Smooth muscle cell (in vitro differentiated cells): ENCODE data around the gene EPHB4. TPM values are rescaled to one million over a fixed set of nuclear protein-coding genes. Genes with fewer than 3 reads are reported as not detected.

ENCODE experiments used
- DNase-seq: peaks from one replicate; lab custom pipeline; 2025; ENCODE audit not compliant: unreplicated experiment; lab: John Stamatoyannopoulos, UW
- H2AFZ ChIP-seq: fragments of 200-600 bp; sonication (generic); 2 replicates; pipeline ENCODE4 v1.6.0; 2016; ENCODE audit warnings: antibody characterized with exemption, low read depth, mild to moderate bottlenecking
- H3F3A ChIP-seq: fragments of 200-600 bp; sonication (generic); 2 replicates; pipeline ENCODE4 v1.6.0; 2017; ENCODE audit warnings: antibody characterized with exemption, low read depth
- H3K27ac ChIP-seq: fragments of 200-600 bp; sonication (generic); 2 replicates; pipeline ENCODE4 v1.5.1; 2016; ENCODE audit warnings: low read depth, mild to moderate bottlenecking
- H3K27me3 ChIP-seq: fragments of 200-600 bp; sonication (generic); 2 replicates; pipeline ENCODE4 v1.6.1; 2016; ENCODE audit warnings: low read depth, mild to moderate bottlenecking
- H3K36me3 ChIP-seq: fragments of 200-600 bp; sonication (generic); 2 replicates; pipeline ENCODE4 v1.5.1; 2016; ENCODE audit warnings: low read depth
- H3K4me1 ChIP-seq: fragments of 200-600 bp; sonication (generic); 2 replicates; pipeline ENCODE4 v1.5.1; 2016; ENCODE audit warnings: low read depth
- H3K4me2 ChIP-seq: fragments of 200-600 bp; sonication (generic); 2 replicates; pipeline ENCODE4 v1.6.0; 2016; ENCODE audit warnings: mild to moderate bottlenecking
- H3K4me3 ChIP-seq: fragments of 200-600 bp; sonication (generic); 2 replicates; pipeline ENCODE4 v1.5.1; 2016; ENCODE audit warnings: mild to moderate bottlenecking
- H3K79me2 ChIP-seq: fragments of 200-600 bp; sonication (generic); 2 replicates; pipeline ENCODE4 v1.6.0; 2016; ENCODE audit warnings: low read depth, mild to moderate bottlenecking
- H3K9ac ChIP-seq: fragments of 200-600 bp; sonication (generic); 2 replicates; pipeline ENCODE4 v1.6.0; 2016; ENCODE audit warnings: low read depth
- H3K9me3 ChIP-seq: fragments of 200-600 bp; sonication (generic); replicated peaks from 2 replicates; pipeline ENCODE4 v1.5.1; 2016; ENCODE audit warnings: low read depth
- H4K20me1 ChIP-seq: fragments of 200-600 bp; sonication (generic); 2 replicates; pipeline ENCODE4 v1.6.0; 2016; ENCODE audit warnings: low read depth
- WGBS: methylation state at CpG from one replicate; pipeline ENCODE4 v1.1.7; 2016; ENCODE audit warnings: low lambda C conversion rate; 5-methylcytosine and 5-hydroxymethylcytosine counted together
- polyA plus RNA-seq: library from polyadenylated mRNA; unstranded; fragments of >200 nt; fragmentation: Nextera tagmentation; extraction: Ambion mirVana; gene quantifications from 2 replicates; pipeline ENCODE4 v1.2.1, GENCODE V29; 2016
- total RNA-seq: library from RNA; depleted of rRNA; stranded (reverse); fragments of >200 nt; gene quantifications from 2 replicates; pipeline ENCODE4 v1.2.3, GENCODE V29; 2014
- TF ChIP-seq, protein P1 (sequence below): fragments of 200-600 bp; sonication (generic); IDR thresholded peaks from 2 replicates; pipeline ENCODE4 v1.5.1; 2017; ENCODE audit warnings: borderline replicate concordance, mild to moderate bottlenecking, antibody characterized with exemption; ENCODE audit not compliant: insufficient read depth, poor library complexity, severe bottlenecking

Gene EPHB4
- total and polyA plus RNA-seq, 2 experiments from 2014 or later: 49.4 to 50.5 TPM

DNA sequence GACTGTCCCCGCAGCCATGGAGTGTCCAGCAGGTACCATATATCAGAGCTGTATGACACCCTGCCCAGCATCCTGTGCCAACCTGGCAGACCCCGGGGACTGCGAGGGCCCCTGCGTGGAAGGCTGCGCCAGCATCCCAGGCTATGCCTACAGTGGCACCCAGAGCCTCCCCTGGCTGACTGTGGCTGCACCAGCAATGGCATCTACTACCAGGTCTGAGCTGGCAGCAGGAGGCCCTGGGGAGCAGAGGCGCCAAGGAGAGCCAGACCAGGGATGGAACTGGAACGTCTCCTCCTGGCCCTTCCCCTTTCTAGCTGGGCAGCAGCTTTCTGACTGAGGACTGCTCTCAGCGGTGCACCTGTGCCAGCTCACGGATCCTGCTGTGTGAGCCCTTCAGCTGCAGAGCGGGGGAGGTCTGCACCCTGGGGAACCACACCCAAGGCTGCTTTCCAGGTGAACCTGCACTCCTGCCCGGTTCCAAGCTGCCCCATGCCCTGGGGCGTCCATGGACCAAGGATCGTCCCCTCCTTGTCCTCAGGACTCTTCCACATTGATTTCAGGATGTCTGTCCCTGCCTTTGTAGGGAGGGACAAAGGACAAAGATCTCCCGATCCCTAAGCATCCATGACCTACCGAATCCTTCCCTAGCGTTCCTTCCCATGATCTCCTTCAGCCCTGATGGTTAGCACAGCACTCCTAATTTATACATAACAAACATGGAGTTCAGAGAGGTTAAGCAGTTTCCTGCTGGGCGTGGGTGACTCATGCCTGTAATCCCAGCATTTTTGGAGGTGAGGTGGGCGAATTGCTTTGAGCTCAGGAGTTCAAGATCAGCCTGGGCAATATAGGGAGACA lies 33.3 kb downstream of the EPHB4 start:
- H3K4me1 ChIP-seq: no peaks in the 10 kb centered on the region
- H3K79me2 ChIP-seq: no peaks in the 10 kb centered on the region
- no peaks in the 10 kb centered on the region for H3K27me3 ChIP-seq
- no peaks in the 10 kb centered on the region for H3K9me3 ChIP-seq
- H3F3A ChIP-seq: no peaks in the 10 kb centered on the region
- WGBS: 66% methylated on average over 18 of the region's 18 CpGs
- H3K36me3 ChIP-seq: no peaks in the 10 kb centered on the region
- H3K9ac ChIP-seq: no peak overlapping the region
- H4K20me1 ChIP-seq: no peaks in the 10 kb centered on the region
- TF ChIP-seq, protein P1, sequence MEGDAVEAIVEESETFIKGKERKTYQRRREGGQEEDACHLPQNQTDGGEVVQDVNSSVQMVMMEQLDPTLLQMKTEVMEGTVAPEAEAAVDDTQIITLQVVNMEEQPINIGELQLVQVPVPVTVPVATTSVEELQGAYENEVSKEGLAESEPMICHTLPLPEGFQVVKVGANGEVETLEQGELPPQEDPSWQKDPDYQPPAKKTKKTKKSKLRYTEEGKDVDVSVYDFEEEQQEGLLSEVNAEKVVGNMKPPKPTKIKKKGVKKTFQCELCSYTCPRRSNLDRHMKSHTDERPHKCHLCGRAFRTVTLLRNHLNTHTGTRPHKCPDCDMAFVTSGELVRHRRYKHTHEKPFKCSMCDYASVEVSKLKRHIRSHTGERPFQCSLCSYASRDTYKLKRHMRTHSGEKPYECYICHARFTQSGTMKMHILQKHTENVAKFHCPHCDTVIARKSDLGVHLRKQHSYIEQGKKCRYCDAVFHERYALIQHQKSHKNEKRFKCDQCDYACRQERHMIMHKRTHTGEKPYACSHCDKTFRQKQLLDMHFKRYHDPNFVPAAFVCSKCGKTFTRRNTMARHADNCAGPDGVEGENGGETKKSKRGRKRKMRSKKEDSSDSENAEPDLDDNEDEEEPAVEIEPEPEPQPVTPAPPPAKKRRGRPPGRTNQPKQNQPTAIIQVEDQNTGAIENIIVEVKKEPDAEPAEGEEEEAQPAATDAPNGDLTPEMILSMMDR: no peak
- no peak overlapping the region for H2AFZ ChIP-seq
- H3K27ac ChIP-seq: no peak overlapping the region
- DNase-seq: no peak
- no peak overlapping the region for H3K4me3 ChIP-seq
- no peak overlapping the region for H3K4me2 ChIP-seq

GRCh38 chr7:100791881-100792666 lies 35.2 kb downstream of the EPHB4 start:
- no peak overlapping the region for H3K4me2 ChIP-seq
- H3K79me2 ChIP-seq: no peaks in the 10 kb centered on the region
- TF ChIP-seq, protein P1: no peak
- H3K4me1 ChIP-seq: no peaks in the 10 kb centered on the region
- H3K4me3 ChIP-seq: no peak overlapping the region
- no peak overlapping the region for H3K9ac ChIP-seq
- no peak for DNase-seq
- no peak overlapping the region for H2AFZ ChIP-seq
- H3F3A ChIP-seq: no peaks in the 10 kb centered on the region
- 82% methylated on average over 21 of the region's 26 CpGs for WGBS
- H4K20me1 ChIP-seq: no peaks in the 10 kb centered on the region
- no peaks in the 10 kb centered on the region for H3K36me3 ChIP-seq
- no peaks in the 10 kb centered on the region for H3K9me3 ChIP-seq
- H3K27me3 ChIP-seq: no peaks in the 10 kb centered on the region
- H3K27ac ChIP-seq: no peak overlapping the region

GRCh38 chr7:100789055-100789454 lies 38.3 kb downstream of the EPHB4 start:
- H3K36me3 ChIP-seq: no peaks in the 10 kb centered on the region
- H3K27me3 ChIP-seq: no peaks in the 10 kb centered on the region
- no peaks in the 10 kb centered on the region for H3K4me1 ChIP-seq
- TF ChIP-seq, protein P1: no peak
- no peak overlapping the region for H3K9ac ChIP-seq
- no peak overlapping the region for H2AFZ ChIP-seq
- DNase-seq: no peak
- no peak overlapping the region for H3K4me3 ChIP-seq
- no peaks in the 10 kb centered on the region for H3K9me3 ChIP-seq
- whole genome bisulfite sequencing: 66% methylated on average over 9 of the region's 9 CpGs
- no peak overlapping the region for H3K27ac ChIP-seq
- H3K4me2 ChIP-seq: no peak overlapping the region
- H3F3A ChIP-seq: no peaks in the 10 kb centered on the region
- H3K79me2 ChIP-seq: no peaks in the 10 kb centered on the region
- H4K20me1 ChIP-seq: no peaks in the 10 kb centered on the region
